Large intestine (tissue), 1 donor: ENCODE data around the gene OGDHL. TPM values are rescaled to one million over a fixed set of nuclear protein-coding genes. Genes with fewer than 3 reads are reported as not detected.

Source experiments
- polyA plus RNA-seq: library from polyadenylated mRNA; unstranded; fragments of 120-200 nt; gene quantifications from one replicate; pipeline ENCODE4 v1.2.1, GENCODE V29; 2013

Gene OGDHL
- polyA plus RNA-seq, 1 donor = 20.0 TPM

Other genes with a start within 250 kb of the OGDHL start
- 13.2 TPM for gene ERCC6, start 223.2 kb downstream of the OGDHL start, polyA plus RNA-seq
- gene SLC18A3, start 152.0 kb downstream of the OGDHL start, polyA plus RNA-seq = 3.5 TPM
- gene CHAT, start 148.3 kb downstream of the OGDHL start, polyA plus RNA-seq = 0.96 TPM
- gene C10orf53, start 82.7 kb downstream of the OGDHL start, polyA plus RNA-seq = 0.03 TPM
- gene PARG, start 179.7 kb upstream of the OGDHL start, polyA plus RNA-seq = 21.5 TPM
- 18.0 TPM for gene TIMM23B, start 179.7 kb upstream of the OGDHL start, polyA plus RNA-seq
- 24.7 TPM for gene AGAP6, start 226.1 kb upstream of the OGDHL start, polyA plus RNA-seq